HG03575 (cell line): Measurements from ENCODE around the gene RIOX2.
"Not testable (repeated sequence)": the region's sequence is repeated elsewhere in the genome, so short reads cannot be mapped to it uniquely, and the experiment has no call there.

Source experiments
- ATAC-seq: cut with Tn5 transposase; IDR thresholded peaks from one replicate; pipeline ENCODE4 v1.9.1; 2021; ENCODE audit not compliant: unreplicated experiment, insufficient number of reproducible peaks, low FRiP score; ENCODE audit errors: extremely low read depth

Gene RIOX2

GRCh38 chr3:97931218-97931617 lies 41.0 kb downstream of the RIOX2 start:
- ATAC-seq = no peak

- no peak for ATAC-seq
These were observed 42.2 kb downstream of the RIOX2 start for GRCh38 chr3:97930018-97930417.

- ATAC-seq = no peak
These were observed 43.2 kb downstream of the RIOX2 start for GRCh38 chr3:97928986-97929385.

DNA sequence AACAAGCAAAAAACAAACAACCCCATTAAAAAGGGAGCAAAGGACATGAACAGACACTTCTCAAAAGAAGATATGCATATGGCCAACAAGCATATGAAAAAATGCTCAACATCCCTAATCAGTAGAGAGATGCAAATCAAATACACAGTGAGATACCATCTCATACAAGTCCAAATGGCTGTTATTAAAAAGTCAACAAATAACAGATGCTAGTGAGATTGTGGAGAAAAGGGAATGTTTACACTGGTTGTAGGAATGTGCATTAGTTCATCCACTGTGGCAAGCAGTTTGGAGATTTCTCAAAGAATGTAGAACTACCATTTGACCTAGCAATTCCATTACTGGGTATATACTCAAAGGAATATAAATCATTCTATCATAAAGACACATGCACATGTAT lies 44.5 kb downstream of the RIOX2 start:
- no peak for ATAC-seq

- ATAC-seq = no peak
These were observed 54.3 kb downstream of the RIOX2 start for GRCh38 chr3:97917813-97918536.

- ATAC-seq = no peak
These were observed 55.7 kb downstream of the RIOX2 start for GRCh38 chr3:97916576-97916975.

GRCh38 chr3:97914388-97914787 lies 57.8 kb downstream of the RIOX2 start:
- ATAC-seq = no peak

- no peak for ATAC-seq
These were observed 60.8 kb downstream of the RIOX2 start for GRCh38 chr3:97911459-97911858.

- ATAC-seq = no peak
These were observed 61.3 kb downstream of the RIOX2 start for GRCh38 chr3:97910931-97911351.

- not testable (repeated sequence) for ATAC-seq
These were observed 61.9 kb downstream of the RIOX2 start for GRCh38 chr3:97910236-97910831.

- ATAC-seq = not testable (repeated sequence)
These were observed 62.4 kb downstream of the RIOX2 start for GRCh38 chr3:97909830-97910229.

DNA sequence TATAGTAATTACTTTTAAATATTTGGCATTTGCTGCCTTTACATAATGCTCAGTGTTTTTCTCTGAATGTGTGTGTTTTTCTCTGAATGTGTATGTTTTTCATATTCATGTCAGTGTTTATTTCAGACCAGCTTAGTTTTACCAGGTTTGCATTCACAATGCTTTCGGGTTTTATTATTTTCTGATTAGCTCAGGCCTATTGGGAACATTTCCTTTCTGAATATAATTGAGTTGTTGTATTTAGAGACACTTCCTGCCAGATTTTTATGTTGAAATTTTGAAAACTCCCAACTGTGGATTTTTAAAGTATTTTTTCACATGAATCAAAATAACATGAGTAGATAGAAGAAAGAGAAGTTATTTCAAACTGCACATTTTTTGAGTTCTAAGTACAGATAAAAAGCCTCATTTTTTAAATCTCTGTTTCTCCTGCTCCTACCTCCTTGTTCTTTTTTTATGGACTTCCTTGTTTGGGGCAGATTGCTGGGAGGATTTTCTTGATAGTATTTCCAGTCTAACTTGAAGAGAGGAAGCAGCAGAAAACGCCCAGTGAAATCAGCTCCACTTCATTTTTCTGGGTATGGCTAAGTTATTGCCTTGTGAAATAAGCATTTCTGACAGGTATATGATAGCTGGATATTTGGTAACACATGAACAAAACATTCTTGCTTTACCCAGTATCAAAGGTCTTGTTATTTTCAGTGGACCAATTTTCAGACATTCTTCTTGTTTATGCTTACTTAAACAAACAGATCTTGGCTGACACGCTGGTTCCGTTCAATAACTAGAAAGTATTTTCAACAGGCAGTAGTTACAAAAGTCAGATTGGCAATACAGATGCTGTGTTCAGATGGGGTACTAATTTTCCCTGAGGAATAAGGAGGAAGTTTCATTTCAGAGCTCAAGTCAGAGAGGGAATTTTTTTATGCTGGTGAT lies 70.7 kb downstream of the RIOX2 start:
- ATAC-seq = no peak

DNA sequence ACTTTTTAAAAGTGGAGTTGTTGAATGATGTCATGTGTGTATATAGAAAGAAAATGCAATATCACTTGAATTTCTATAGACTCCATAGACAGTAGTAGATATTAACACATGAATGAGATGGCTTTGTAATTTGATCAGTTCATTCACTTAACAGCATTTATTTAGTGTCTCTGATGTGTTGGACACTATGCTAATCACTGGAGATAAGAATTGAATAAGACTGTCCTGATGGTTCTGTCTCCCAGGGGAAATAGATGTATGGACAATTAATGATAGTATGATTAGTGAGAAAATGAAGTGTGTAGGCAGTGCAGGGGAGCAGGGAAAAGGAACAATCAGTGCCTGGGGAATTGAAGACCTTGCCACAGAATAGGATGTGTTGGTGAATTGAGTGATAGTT lies 72.9 kb downstream of the RIOX2 start:
- no peak for ATAC-seq

GRCh38 chr3:97896547-97896946 lies 75.7 kb downstream of the RIOX2 start:
- no peak for ATAC-seq

DNA sequence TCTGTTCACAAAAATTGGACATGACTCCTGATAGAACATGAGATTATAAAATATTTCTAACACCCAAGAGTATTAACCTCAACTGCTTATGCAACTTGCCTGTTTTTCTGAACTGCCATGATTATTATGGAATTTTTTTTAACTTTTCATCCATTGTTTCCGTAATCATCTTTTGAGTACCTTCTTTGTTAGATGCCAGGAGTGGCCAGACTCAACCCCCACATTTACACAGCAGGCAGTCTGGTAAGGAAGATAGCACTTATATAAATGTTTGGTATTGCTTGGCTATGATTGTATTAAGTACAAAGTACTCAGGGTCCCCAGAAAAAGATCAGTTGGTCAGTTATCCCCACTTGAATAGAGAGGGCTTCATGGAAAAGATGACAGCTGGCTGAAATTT lies 76.1 kb downstream of the RIOX2 start:
- ATAC-seq = no peak

- no peak for ATAC-seq
These were observed 77.0 kb downstream of the RIOX2 start for GRCh38 chr3:97895216-97895615.

DNA sequence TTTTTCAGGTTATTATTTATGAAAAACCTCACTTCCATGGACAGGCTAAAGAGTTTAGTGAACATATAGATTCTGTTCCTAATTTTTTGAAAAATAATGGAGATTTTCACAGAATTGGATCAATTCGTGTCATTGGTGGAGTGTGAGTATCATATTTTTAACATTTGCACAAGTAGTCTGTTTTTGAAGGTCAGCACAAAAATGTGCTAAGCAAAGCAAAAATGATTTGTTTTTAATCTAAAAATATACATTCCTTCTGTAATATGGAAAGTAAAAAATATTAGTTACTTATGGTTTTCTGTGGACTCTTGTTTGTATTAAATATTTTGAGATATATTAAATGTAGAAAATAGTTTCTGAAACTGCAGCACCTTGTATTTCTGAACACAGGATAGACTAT lies 79.4 kb downstream of the RIOX2 start:
- no peak for ATAC-seq
